ENCODE data around the gene MLNR. TPM values are rescaled to one million over a fixed set of nuclear protein-coding genes. Genes with fewer than 3 reads are reported as not detected.

Gene MLNR
- total RNA-seq, 1 donor from 2014 or later: not detected

Small RNA genes lying within 50 kb of the gene (small RNA-seq; reads per million reads assigned to genes)
- not detected for gene COX7CP1 (ENCODE audit: low replicate concordance)

Other genes starting within 250 kb of the MLNR start
- 64.2 TPM for gene FNDC3A, start 244.4 kb upstream of the MLNR start, total RNA-seq
- 8.3 TPM for gene CDADC1, start 27.6 kb downstream of the MLNR start, total RNA-seq
- 14.7 TPM for gene CAB39L, start 223.7 kb downstream of the MLNR start, total RNA-seq
- gene SETDB2, start 223.9 kb downstream of the MLNR start, total RNA-seq: 15.1 TPM